A549 (cell line): ENCODE results near the gene GSK3B. TPM values are rescaled to one million over a fixed set of nuclear protein-coding genes. Genes with fewer than 3 reads are reported as not detected.
"Not testable (repeated sequence)": the region's sequence is repeated elsewhere in the genome, so short reads cannot be mapped to it uniquely, and the experiment has no call there.

ENCODE experiments used
- ATAC-seq, 2 experiments: fragments of 200-7000 bp in 1 of 2; fragments of >200 bp in 1 of 2; cut with Nextera tagmentation in 1 of 2; cut with Tn5 transposase in 1 of 2; 3 replicates each; pipeline versions ENCODE4 v1.8.0 to v1.9.1; 2018 to 2020; ENCODE audit warnings: mild to moderate bottlenecking in 1 of 2, moderate library complexity in 1 of 2
- CTCF ChIA-PET: fragments of 300-600 bp; sonication (Branson Sonifier 250); formaldehyde crosslinking; extraction: SDS; loops from one replicate; lab custom pipeline; 2021; ENCODE audit warnings: antibody characterized with exemption, inconsistent platforms; lab: Yijun Ruan, JAX
- POLR2A ChIA-PET: fragments of 350-600 bp; formaldehyde crosslinking; extraction: SDS; loops from one replicate; lab custom pipeline; 2021; ENCODE audit warnings: antibody characterized with exemption, inconsistent platforms; lab: Yijun Ruan, JAX
- DNase-seq, 2 experiments: peaks; one replicate each; pipeline versions ENCODE4 v3.0.0 to v3.0.0-alpha.2; 2011 to 2016; ENCODE audit warnings: low read depth in 1 of 2, low spot score in 1 of 2
- FAIRE-seq: peaks from 2 replicates; lab custom pipeline; 2011; peaks lifted over from hg19 to GRCh38; lab: Jason Lieb, UNC
- H3K27ac ChIP-seq, 2 experiments: fragments of >200 bp; sonication (Bioruptor Twin); formaldehyde crosslinking; 3 replicates each; pipeline ENCODE4 v1.5.1; 2016 to 2017
- H3K4me1 ChIP-seq: fragments of >200 bp; sonication (Bioruptor Twin); formaldehyde crosslinking; 3 replicates; pipeline ENCODE4 v1.6.1; 2016
- H3K4me2 ChIP-seq: fragments of >200 bp; sonication (Bioruptor Twin); formaldehyde crosslinking; 3 replicates; pipeline ENCODE4 v1.6.1; 2016
- H3K4me3 ChIP-seq: fragments of >200 bp; sonication (Bioruptor Twin); formaldehyde crosslinking; 3 replicates; pipeline ENCODE4 v1.5.1; 2016
- H3K9me3 ChIP-seq: fragments of >200 bp; sonication (Bioruptor Twin); formaldehyde crosslinking; 3 replicates; pipeline ENCODE4 v1.6.1; 2016
- ATOH8 ChIP-seq: fragments of 250-450 bp; sonication (Bioruptor Pico); IDR thresholded peaks from 2 replicates; pipeline ENCODE4 v1.5.0; 2020; ENCODE audit warnings: low read depth, mild to moderate bottlenecking, moderate library complexity
- CBX8 ChIP-seq: fragments of 200-600 bp; sonication (generic); IDR thresholded peaks from 2 replicates; pipeline ENCODE4 v1.6.1; 2016
- CHD2 ChIP-seq: fragments of 150-350 bp; IDR thresholded peaks from 2 replicates; pipeline ENCODE4 v1.6.1; 2014; ENCODE audit warnings: low read length; ENCODE audit not compliant: partially characterized antibody
- CHD4 ChIP-seq: fragments of 200-600 bp; sonication (generic); IDR thresholded peaks from 2 replicates; pipeline ENCODE4 v1.6.1; 2016; ENCODE audit warnings: antibody characterized with exemption, mild to moderate bottlenecking, borderline replicate concordance
- CTCF ChIP-seq: fragments of >200 bp; sonication (Bioruptor Twin); formaldehyde crosslinking; IDR thresholded peaks from 3 replicates; pipeline ENCODE4 v1.5.1; 2016
- EP300 ChIP-seq, 2 experiments: fragments of >200 bp; sonication (Bioruptor Twin); formaldehyde crosslinking; IDR thresholded peaks; 2 replicates in 1 of 2; 3 replicates in 1 of 2; pipeline ENCODE4 v1.6.1; 2016 to 2017
- HDAC2 ChIP-seq: fragments of 200-600 bp; sonication (generic); IDR thresholded peaks from 2 replicates; pipeline ENCODE4 v1.6.1; 2016
- HES2 ChIP-seq: fragments of >200 bp; sonication (Bioruptor Twin); formaldehyde crosslinking; IDR thresholded peaks from 2 replicates; pipeline ENCODE4 v1.6.1; 2016
- HOXA7 ChIP-seq: fragments of 250-450 bp; sonication (Bioruptor Pico); IDR thresholded peaks from 2 replicates; pipeline ENCODE4 v1.5.0; 2020; ENCODE audit warnings: mild to moderate bottlenecking, moderate library complexity
- HOXB13 ChIP-seq: fragments of 250-450 bp; sonication (Bioruptor Pico); IDR thresholded peaks from 2 replicates; pipeline ENCODE4 v1.5.0; 2020; ENCODE audit warnings: low read depth, mild to moderate bottlenecking, moderate library complexity
- JUN ChIP-seq, 2 experiments: fragments of >200 bp; sonication (Bioruptor Twin); formaldehyde crosslinking; IDR thresholded peaks; 2 replicates in 1 of 2; 3 replicates in 1 of 2; pipeline ENCODE4 v1.6.1; 2016 to 2017
- MAX ChIP-seq: IDR thresholded peaks from 2 replicates; pipeline ENCODE4 v1.6.1; 2012
- MYC ChIP-seq: IDR thresholded peaks from 2 replicates; pipeline ENCODE4 v1.6.1; 2012; ENCODE audit warnings: mild to moderate bottlenecking, inconsistent platforms, low read length, improper control_type of control experiment, borderline replicate concordance
- POLR2A ChIP-seq: IDR thresholded peaks from 2 replicates; pipeline ENCODE4 v1.6.1; 2012; ENCODE audit warnings: mild to moderate bottlenecking, low read length
- RAD21 ChIP-seq, 2 experiments: fragments of >200 bp in 1 of 2; sonication (Bioruptor Twin) in 1 of 2; formaldehyde crosslinking in 1 of 2; IDR thresholded peaks in 1 of 2; conservative IDR thresholded peaks in 1 of 2; 2 replicates in 1 of 2; 3 replicates in 1 of 2; pipeline ENCODE4 v1.6.1; 2012 to 2018; ENCODE audit warnings: inconsistent platforms in 1 of 2
- RFX5 ChIP-seq: fragments of 450-650 bp; IDR thresholded peaks from 2 replicates; pipeline ENCODE4 v1.7.1; 2014; ENCODE audit warnings: antibody characterized with exemption, mild to moderate bottlenecking, moderate library complexity
- SMC3 ChIP-seq: fragments of >200 bp; sonication (Bioruptor Twin); formaldehyde crosslinking; IDR thresholded peaks from 3 replicates; pipeline ENCODE4 v1.6.1; 2018; ENCODE audit warnings: inconsistent platforms
- TFCP2L1 ChIP-seq: fragments of 250-450 bp; sonication (Bioruptor Pico); IDR thresholded peaks from 2 replicates; pipeline ENCODE4 v1.5.0; 2021; ENCODE audit warnings: mild to moderate bottlenecking
- TP53 ChIP-seq: fragments of 250-450 bp; sonication (Bioruptor Pico); IDR thresholded peaks from 2 replicates; pipeline ENCODE4 v1.5.0; 2021; ENCODE audit warnings: mild to moderate bottlenecking, moderate library complexity
- USF2 ChIP-seq: fragments of 450-650 bp; IDR thresholded peaks from 2 replicates; pipeline ENCODE4 v1.6.1; 2014; ENCODE audit warnings: antibody characterized with exemption
- ZC3H11A ChIP-seq: fragments of 450-650 bp; IDR thresholded peaks from 2 replicates; pipeline ENCODE4 v1.6.1; 2014; ENCODE audit warnings: antibody characterized with exemption, mild to moderate bottlenecking
- ZNF302 ChIP-seq: fragments of 250-450 bp; sonication (Bioruptor Pico); IDR thresholded peaks from 2 replicates; pipeline ENCODE4 v1.9.0; 2021; ENCODE audit warnings: inconsistent platforms, mild to moderate bottlenecking, moderate library complexity
- WGBS: methylation state at CpG from one replicate; pipeline ENCODE4 v1.1.6; 2017; ENCODE audit errors: missing lambda C conversion rate; 5-methylcytosine and 5-hydroxymethylcytosine counted together
- polyA plus RNA-seq, 4 experiments: library from polyadenylated mRNA; depleted of rRNA in 3 of 4; stranded (reverse); fragments of >200 nt; fragmentation: RNase III in 1 of 4; extraction: RNeasy Plus Mini Kit Qiagen cat#74134 plus additional on column Dnase treatment in 1 of 4; gene quantifications; 2 replicates in 3 of 4; 3 replicates in 1 of 4; pipeline ENCODE4 v1.2.3, GENCODE V29; 2011 to 2017

GSK3B gene
- polyA plus RNA-seq, 2 of the 4 experiments (the other 2 are of a cell fraction): 30.0 to 49.8 TPM

GRCh38 chr3:120052225-120052624 lies 42.0 kb downstream of the GSK3B start:
- FAIRE-seq (no peak), DNase-seq (no peak), ATAC-seq (no peak)
- Histone ChIP-seq H3K4me1 (peaks cover 17% of the 10 kb centered on the region; the same call in 2 of the 3 replicates), H3K9me3 (no peaks in the 10 kb centered on the region), H3K4me3 (no peak overlapping the region), H3K27ac (no peak overlapping the region), H3K4me2 (no peak overlapping the region)
- ChIA-PET CTCF (interaction anchor here (1.0 to 2.2 kb wide), 2 partner anchors 12 to 23 kb away, joined by 3 to 9 read pairs; no protein-coding TSS in a partner anchor), POLR2A (interaction anchor here (0.9 kb wide), 1 partner anchor 43 kb away, joined by 3 read pairs; no protein-coding TSS in a partner anchor)
- WGBS: 84% methylated on average over 2 of the region's 2 CpGs
- no peak for TF ChIP-seq CTCF
- no peak for TF ChIP-seq HOXB13
- TF ChIP-seq RAD21 (conservative IDR thresholded peaks at IDR 0.05 in 1 of 2, IDR thresholded peaks at IDR 0.05 in 1 of 2): no peak
- no peak for TF ChIP-seq POLR2A
- TF ChIP-seq CHD2: no peak
- no peak for TF ChIP-seq JUN (IDR thresholded peaks at IDR 0.05)
- no peak for TF ChIP-seq HDAC2
- TF ChIP-seq ZC3H11A: no peak
- no peak for TF ChIP-seq HOXA7 (CRISPR knock-in tag)
- TF ChIP-seq ZNF302: no peak
- TF ChIP-seq MAX: no peak
- no peak for TF ChIP-seq HES2
- TF ChIP-seq TP53 (CRISPR knock-in tag): no peak
- no peak for TF ChIP-seq MYC
- TF ChIP-seq TFCP2L1 (CRISPR knock-in tag): no peak
- TF ChIP-seq SMC3: no peak
- no peak for TF ChIP-seq CHD4
- no peak for TF ChIP-seq EP300 (IDR thresholded peaks at IDR 0.05)
- TF ChIP-seq, all 56 proteins: peak for 0

- H3K27ac ChIP-seq, H3K9me3 ChIP-seq, FAIRE-seq, H3K4me3 ChIP-seq, ATAC-seq, H3K4me2 ChIP-seq, DNase-seq: not testable (repeated sequence)
- peaks cover 17% of the 10 kb centered on the region; the same call in 2 of the 3 replicates for H3K4me1 ChIP-seq
- ChIA-PET CTCF (interaction anchor here (1.0 kb wide), 1 partner anchor 24 kb away, joined by 3 read pairs; no protein-coding TSS in a partner anchor), POLR2A (interaction anchor here (0.7 kb wide), 1 partner anchor 588 kb away, joined by 4 read pairs; the partner anchor contains the start of gene TMEM39A)
- WGBS: 95% methylated on average over 5 of the region's 5 CpGs
Measured at GRCh38 chr3:120051570-120051969, 42.7 kb downstream of the GSK3B start.

GRCh38 chr3:120049881-120050539 lies 44.2 kb downstream of the GSK3B start:
- ATAC-seq (no peak), DNase-seq (no peak), FAIRE-seq (no peak)
- no peak for TF ChIP-seq HOXB13
- TF ChIP-seq ATOH8: no peak
- no peak for TF ChIP-seq CTCF
- no peak for TF ChIP-seq CBX8
- no peak for TF ChIP-seq RFX5
- TF ChIP-seq ZNF302: no peak
- no peak for TF ChIP-seq USF2
- no peak overlapping the region for H3K4me3 ChIP-seq
- no peak overlapping the region for H3K27ac ChIP-seq
- H3K4me1 ChIP-seq: peaks cover 17% of the 10 kb centered on the region; the same call in 2 of the 3 replicates
- ChIA-PET CTCF (interaction anchor here (0.9 kb wide), 1 partner anchor 18 kb away, joined by 3 read pairs; no protein-coding TSS in a partner anchor), POLR2A (no interaction called here)
- peaks cover 7% of the 10 kb centered on the region; the same call in 1 of the 3 replicates for H3K9me3 ChIP-seq
- 94% methylated on average over 4 of the region's 4 CpGs for WGBS
- H3K4me2 ChIP-seq: no peak overlapping the region
